ENCODE results near the gene OLFM1.

The OLFM1 gene

GRCh38 chr9:135119496-135120064 lies 32.1 kb downstream of the OLFM1 start:
- peaks cover 0 to 2% of the 10 kb centered on the region in 2 donors for H3K9me3 ChIP-seq (ENCODE audit: control insufficient read depth in 1 of 2, low read length in 2 of 2)
- no peak overlapping the region for H3K4me3 ChIP-seq (ENCODE audit: low read depth in 1 of 2, low read length in 2 of 2)
- no peaks in the 10 kb centered on the region for H3K4me1 ChIP-seq (ENCODE audit: control insufficient read depth in 1 of 2, insufficient read depth in 2 of 2, low read length in 2 of 2)
- no peak overlapping the region for H3K27ac ChIP-seq (ENCODE audit: low read depth, low read length)
- H3K27me3 ChIP-seq (ENCODE audit: control insufficient read depth in 1 of 2, insufficient read depth in 2 of 2, low read length in 2 of 2) = no peaks in the 10 kb centered on the region
- no peaks in the 10 kb centered on the region for H3K36me3 ChIP-seq (ENCODE audit: control insufficient read depth in 1 of 2, insufficient read depth in 2 of 2, low read length in 2 of 2)
- H3K9ac ChIP-seq (ENCODE audit: low read depth in 1 of 2, low read length in 2 of 2) = no peak overlapping the region

- H3K9ac ChIP-seq (ENCODE audit: low read depth in 1 of 2, low read length in 2 of 2) = no peak overlapping the region
- no peak overlapping the region for H3K27ac ChIP-seq (ENCODE audit: low read depth, low read length)
- H3K4me1 ChIP-seq (ENCODE audit: control insufficient read depth in 1 of 2, insufficient read depth in 2 of 2, low read length in 2 of 2) = no peaks in the 10 kb centered on the region
- H3K9me3 ChIP-seq (ENCODE audit: control insufficient read depth in 1 of 2, low read length in 2 of 2) = peaks cover 0 to 2% of the 10 kb centered on the region in 2 donors
- H3K27me3 ChIP-seq (ENCODE audit: control insufficient read depth in 1 of 2, insufficient read depth in 2 of 2, low read length in 2 of 2) = no peaks in the 10 kb centered on the region
- no peaks in the 10 kb centered on the region for H3K36me3 ChIP-seq (ENCODE audit: control insufficient read depth in 1 of 2, insufficient read depth in 2 of 2, low read length in 2 of 2)
- H3K4me3 ChIP-seq (ENCODE audit: low read depth in 1 of 2, low read length in 2 of 2) = no peak overlapping the region
These were observed 32.8 kb downstream of the OLFM1 start for GRCh38 chr9:135120249-135120648.

GRCh38 chr9:135122316-135122715 lies 34.8 kb downstream of the OLFM1 start:
- Histone ChIP-seq H3K27ac (ENCODE audit: low read depth, low read length) (no peak overlapping the region), H3K9me3 (ENCODE audit: control insufficient read depth in 1 of 2, low read length in 2 of 2) (peaks cover 0 to 2% of the 10 kb centered on the region in 2 donors), H3K4me3 (ENCODE audit: low read depth in 1 of 2, low read length in 2 of 2) (no peak overlapping the region), H3K9ac (ENCODE audit: low read depth in 1 of 2, low read length in 2 of 2) (no peak overlapping the region), H3K27me3 (ENCODE audit: control insufficient read depth in 1 of 2, insufficient read depth in 2 of 2, low read length in 2 of 2) (no peaks in the 10 kb centered on the region), H3K4me1 (ENCODE audit: control insufficient read depth in 1 of 2, insufficient read depth in 2 of 2, low read length in 2 of 2) (no peaks in the 10 kb centered on the region), H3K36me3 (ENCODE audit: control insufficient read depth in 1 of 2, insufficient read depth in 2 of 2, low read length in 2 of 2) (no peaks in the 10 kb centered on the region)

GRCh38 chr9:135123126-135123772 lies 35.8 kb downstream of the OLFM1 start:
- Histone ChIP-seq H3K9me3 (ENCODE audit: control insufficient read depth in 1 of 2, low read length in 2 of 2) (peaks cover 0 to 2% of the 10 kb centered on the region in 2 donors), H3K9ac (ENCODE audit: low read depth in 1 of 2, low read length in 2 of 2) (no peak overlapping the region), H3K4me3 (ENCODE audit: low read depth in 1 of 2, low read length in 2 of 2) (no peak overlapping the region), H3K27me3 (ENCODE audit: control insufficient read depth in 1 of 2, insufficient read depth in 2 of 2, low read length in 2 of 2) (no peaks in the 10 kb centered on the region), H3K27ac (ENCODE audit: low read depth, low read length) (no peak overlapping the region), H3K36me3 (ENCODE audit: control insufficient read depth in 1 of 2, insufficient read depth in 2 of 2, low read length in 2 of 2) (no peaks in the 10 kb centered on the region), H3K4me1 (ENCODE audit: control insufficient read depth in 1 of 2, insufficient read depth in 2 of 2, low read length in 2 of 2) (no peaks in the 10 kb centered on the region)

GRCh38 chr9:135123773-135124134 lies 36.3 kb downstream of the OLFM1 start:
- Histone ChIP-seq H3K9ac (ENCODE audit: low read depth in 1 of 2, low read length in 2 of 2) (no peak overlapping the region), H3K27ac (ENCODE audit: low read depth, low read length) (no peak overlapping the region), H3K27me3 (ENCODE audit: control insufficient read depth in 1 of 2, insufficient read depth in 2 of 2, low read length in 2 of 2) (no peaks in the 10 kb centered on the region), H3K9me3 (ENCODE audit: control insufficient read depth in 1 of 2, low read length in 2 of 2) (peaks cover 0 to 2% of the 10 kb centered on the region in 2 donors), H3K4me3 (ENCODE audit: low read depth in 1 of 2, low read length in 2 of 2) (no peak overlapping the region), H3K4me1 (ENCODE audit: control insufficient read depth in 1 of 2, insufficient read depth in 2 of 2, low read length in 2 of 2) (no peaks in the 10 kb centered on the region), H3K36me3 (ENCODE audit: control insufficient read depth in 1 of 2, insufficient read depth in 2 of 2, low read length in 2 of 2) (no peaks in the 10 kb centered on the region)

- H3K27ac ChIP-seq (ENCODE audit: low read depth, low read length) = no peak overlapping the region
- no peak overlapping the region for H3K4me3 ChIP-seq (ENCODE audit: low read depth in 1 of 2, low read length in 2 of 2)
- H3K36me3 ChIP-seq (ENCODE audit: control insufficient read depth in 1 of 2, insufficient read depth in 2 of 2, low read length in 2 of 2) = no peaks in the 10 kb centered on the region
- no peaks in the 10 kb centered on the region for H3K9me3 ChIP-seq (ENCODE audit: control insufficient read depth in 1 of 2, low read length in 2 of 2)
- H3K9ac ChIP-seq (ENCODE audit: low read depth in 1 of 2, low read length in 2 of 2) = no peak overlapping the region
- no peaks in the 10 kb centered on the region for H3K4me1 ChIP-seq (ENCODE audit: control insufficient read depth in 1 of 2, insufficient read depth in 2 of 2, low read length in 2 of 2)
- no peaks in the 10 kb centered on the region for H3K27me3 ChIP-seq (ENCODE audit: control insufficient read depth in 1 of 2, insufficient read depth in 2 of 2, low read length in 2 of 2)
These were observed 39.2 kb downstream of the OLFM1 start for GRCh38 chr9:135126451-135127187.

GRCh38 chr9:135127718-135128670 lies 40.5 kb downstream of the OLFM1 start:
- Histone ChIP-seq H3K4me3 (ENCODE audit: low read depth in 1 of 2, low read length in 2 of 2) (no peak overlapping the region), H3K4me1 (ENCODE audit: control insufficient read depth in 1 of 2, insufficient read depth in 2 of 2, low read length in 2 of 2) (no peaks in the 10 kb centered on the region), H3K36me3 (ENCODE audit: control insufficient read depth in 1 of 2, insufficient read depth in 2 of 2, low read length in 2 of 2) (no peaks in the 10 kb centered on the region), H3K9me3 (ENCODE audit: control insufficient read depth in 1 of 2, low read length in 2 of 2) (no peaks in the 10 kb centered on the region), H3K9ac (ENCODE audit: low read depth in 1 of 2, low read length in 2 of 2) (no peak overlapping the region), H3K27ac (ENCODE audit: low read depth, low read length) (no peak overlapping the region), H3K27me3 (ENCODE audit: control insufficient read depth in 1 of 2, insufficient read depth in 2 of 2, low read length in 2 of 2) (no peaks in the 10 kb centered on the region)

- no peaks in the 10 kb centered on the region for H3K36me3 ChIP-seq (ENCODE audit: control insufficient read depth in 1 of 2, insufficient read depth in 2 of 2, low read length in 2 of 2)
- no peak overlapping the region for H3K27ac ChIP-seq (ENCODE audit: low read depth, low read length)
- no peaks in the 10 kb centered on the region for H3K9me3 ChIP-seq (ENCODE audit: control insufficient read depth in 1 of 2, low read length in 2 of 2)
- no peaks in the 10 kb centered on the region for H3K27me3 ChIP-seq (ENCODE audit: control insufficient read depth in 1 of 2, insufficient read depth in 2 of 2, low read length in 2 of 2)
- no peak overlapping the region for H3K9ac ChIP-seq (ENCODE audit: low read depth in 1 of 2, low read length in 2 of 2)
- H3K4me3 ChIP-seq (ENCODE audit: low read depth in 1 of 2, low read length in 2 of 2) = no peak overlapping the region
- no peaks in the 10 kb centered on the region for H3K4me1 ChIP-seq (ENCODE audit: control insufficient read depth in 1 of 2, insufficient read depth in 2 of 2, low read length in 2 of 2)
These were observed 41.7 kb downstream of the OLFM1 start for GRCh38 chr9:135129137-135129695.

GRCh38 chr9:135130207-135130976 lies 42.9 kb downstream of the OLFM1 start:
- no peak overlapping the region for H3K4me3 ChIP-seq (ENCODE audit: low read depth in 1 of 2, low read length in 2 of 2)
- H3K27ac ChIP-seq (ENCODE audit: low read depth, low read length) = no peak overlapping the region
- H3K27me3 ChIP-seq (ENCODE audit: control insufficient read depth in 1 of 2, insufficient read depth in 2 of 2, low read length in 2 of 2) = no peaks in the 10 kb centered on the region
- no peak overlapping the region for H3K9ac ChIP-seq (ENCODE audit: low read depth in 1 of 2, low read length in 2 of 2)
- no peaks in the 10 kb centered on the region for H3K36me3 ChIP-seq (ENCODE audit: control insufficient read depth in 1 of 2, insufficient read depth in 2 of 2, low read length in 2 of 2)
- H3K9me3 ChIP-seq (ENCODE audit: control insufficient read depth in 1 of 2, low read length in 2 of 2) = no peaks in the 10 kb centered on the region
- H3K4me1 ChIP-seq (ENCODE audit: control insufficient read depth in 1 of 2, insufficient read depth in 2 of 2, low read length in 2 of 2) = no peaks in the 10 kb centered on the region
